Sigmoid colon (tissue), 4 donors: ENCODE measurements around the gene TMEM18.

Source experiments
- EP300 ChIP-seq, 4 donors: sonication (generic); formaldehyde crosslinking; IDR thresholded peaks; one replicate each; pipeline ENCODE4 v1.6.1; 2017; ENCODE audit warnings: antibody characterized with exemption in 4 of 4
- POLR2A ChIP-seq, 2 donors: fragments of 450-650 bp; IDR thresholded peaks; one replicate each; pipeline ENCODE4 v1.6.1; 2016; ENCODE audit warnings: antibody characterized with exemption in 2 of 2, mild to moderate bottlenecking in 2 of 2, moderate library complexity in 2 of 2

GRCh38 chr2:620471-621302 is 56.5 kb downstream of the TMEM18 start:
- TF ChIP-seq POLR2A (IDR thresholded peaks at IDR 0.05) (no peak), EP300 (IDR thresholded peaks at IDR 0.05) (no peak)
